ENCODE results near the gene CMIP. TPM values are rescaled to one million over a fixed set of nuclear protein-coding genes. Genes with fewer than 3 reads are reported as not detected.

CMIP gene
- total RNA-seq, 1 experiment from 2014 or later, result 12.7 TPM

DNA sequence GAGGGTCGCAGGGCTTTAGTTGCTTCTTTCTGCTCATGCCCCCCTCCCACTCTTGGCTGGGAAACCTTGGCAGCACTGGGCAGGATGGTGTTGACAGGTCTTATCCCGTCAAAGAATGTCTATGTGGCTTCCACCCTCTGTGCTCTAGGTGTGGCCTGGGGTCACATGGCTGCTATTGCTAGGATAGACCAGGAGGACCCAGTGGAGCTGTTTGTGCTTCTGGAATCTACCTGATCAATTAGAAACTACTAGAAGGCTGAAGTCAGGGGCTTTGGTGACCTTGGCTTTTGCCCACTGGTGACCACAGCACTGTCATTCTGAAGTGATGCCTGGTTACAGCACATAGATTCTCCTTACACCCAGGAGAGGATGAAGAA lies 105.8 kb downstream of the CMIP start:
- peaks cover 37% of the 10 kb centered on the region; the same call in 1 of the 2 replicates for H4K20me1 ChIP-seq (ENCODE audit: insufficient read depth, low read depth, low read length)

DNA sequence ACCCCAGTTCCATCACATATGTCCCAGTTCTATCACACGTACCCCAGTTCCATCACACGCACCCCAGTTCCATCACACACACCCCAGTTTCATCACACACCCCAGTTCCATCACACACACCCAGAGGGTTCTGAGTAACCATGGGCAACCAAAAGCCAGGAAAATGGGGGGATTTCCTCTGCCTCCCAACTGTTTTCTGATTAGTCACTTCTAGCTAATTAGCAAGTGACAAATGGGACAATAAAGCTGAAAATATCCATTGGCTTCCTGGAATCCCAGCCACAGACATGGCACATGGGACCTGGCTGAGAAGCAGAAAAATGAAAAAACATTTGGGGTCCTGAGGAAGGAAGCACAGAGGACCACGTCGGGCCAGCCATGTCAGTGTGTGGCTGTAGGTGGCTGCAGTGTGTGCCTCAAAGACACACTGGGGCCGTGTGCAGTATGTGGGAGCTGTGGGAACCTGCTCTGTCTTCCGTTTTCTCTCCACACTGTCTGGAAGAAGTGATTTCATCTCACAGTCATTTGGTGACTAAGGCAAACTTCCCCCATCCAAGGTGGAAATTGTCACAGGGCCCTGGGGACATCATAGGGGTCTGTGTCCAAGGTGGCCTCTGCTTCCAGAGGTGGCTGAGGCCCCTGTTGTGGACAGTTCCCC lies 106.7 kb downstream of the CMIP start:
- Histone ChIP-seq H3K9me2 (replicated peaks; ENCODE audit: insufficient read depth, low read length) (no peaks in the 10 kb centered on the region), H3K4me3 (ENCODE audit: low read length) (no peak overlapping the region), H2AFZ (ENCODE audit: low read length) (no peak overlapping the region), H3K9me3 (ENCODE audit: low read length) (no peaks in the 10 kb centered on the region), H3K27ac (ENCODE audit: low read length) (no peak overlapping the region), H3K36me3 (ENCODE audit: insufficient read depth, low read length) (no peaks in the 10 kb centered on the region), H3K79me2 (ENCODE audit: low read length) (no peaks in the 10 kb centered on the region), H4K20me1 (ENCODE audit: insufficient read depth, low read depth, low read length) (peaks cover 35% of the 10 kb centered on the region; the same call in 1 of the 2 replicates), H3K9ac (ENCODE audit: low read length) (no peak overlapping the region), H3K4me2 (ENCODE audit: low read depth, low read length, poor library complexity, severe bottlenecking) (no peak overlapping the region), H3K4me1 (ENCODE audit: low read length) (no peaks in the 10 kb centered on the region), H3K27me3 (ENCODE audit: low read length) (no peaks in the 10 kb centered on the region)
- no peak for DNase-seq

More for the DNA sequence above, 105.8 kb downstream of the CMIP start:
- no peaks in the 10 kb centered on the region for H3K4me1 ChIP-seq (ENCODE audit: low read length)
- no peaks in the 10 kb centered on the region for H3K27me3 ChIP-seq (ENCODE audit: low read length)
- H3K9ac ChIP-seq (ENCODE audit: low read length), result no peak overlapping the region
- no peaks in the 10 kb centered on the region for H3K9me3 ChIP-seq (ENCODE audit: low read length)
- H3K36me3 ChIP-seq (ENCODE audit: insufficient read depth, low read length), result no peaks in the 10 kb centered on the region
- H3K9me2 ChIP-seq (replicated peaks; ENCODE audit: insufficient read depth, low read length), result no peaks in the 10 kb centered on the region
- H3K4me3 ChIP-seq (ENCODE audit: low read length), result no peak overlapping the region
- no peaks in the 10 kb centered on the region for H3K79me2 ChIP-seq (ENCODE audit: low read length)
- no peak overlapping the region for H3K4me2 ChIP-seq (ENCODE audit: low read depth, low read length, poor library complexity, severe bottlenecking)
- H3K27ac ChIP-seq (ENCODE audit: low read length), result no peak overlapping the region
- no peak overlapping the region for H2AFZ ChIP-seq (ENCODE audit: low read length)
- no peak for DNase-seq

DNA sequence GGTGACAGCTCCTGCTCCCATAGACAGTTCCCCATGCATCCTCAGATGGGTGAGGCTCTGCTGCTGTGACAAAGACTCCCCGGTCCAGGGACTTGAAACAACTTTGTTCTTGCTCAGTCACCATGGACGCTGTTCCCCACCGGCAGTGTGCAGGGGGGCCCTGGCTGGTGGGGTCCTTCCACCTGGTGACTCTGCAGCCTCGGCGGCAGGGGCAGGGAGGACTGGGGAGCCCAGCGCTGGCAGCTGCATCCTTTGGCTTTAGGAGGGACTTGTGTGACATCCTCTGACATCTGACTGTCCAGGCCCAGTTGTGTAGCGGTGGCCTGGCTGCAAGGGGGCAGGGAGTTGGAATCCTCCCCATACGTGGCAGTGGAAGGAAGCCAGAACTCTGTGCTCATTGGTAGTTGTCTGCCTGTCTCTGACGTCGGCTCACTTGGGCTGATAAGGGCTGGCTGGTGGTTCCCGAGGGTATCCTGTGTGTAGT lies 107.3 kb downstream of the CMIP start:
- Histone ChIP-seq H3K27me3 (ENCODE audit: low read length) (no peaks in the 10 kb centered on the region), H3K27ac (ENCODE audit: low read length) (no peak overlapping the region), H3K9me2 (replicated peaks; ENCODE audit: insufficient read depth, low read length) (no peaks in the 10 kb centered on the region), H4K20me1 (ENCODE audit: insufficient read depth, low read depth, low read length) (peaks cover 37% of the 10 kb centered on the region; the same call in 1 of the 2 replicates), H3K4me2 (ENCODE audit: low read depth, low read length, poor library complexity, severe bottlenecking) (no peak overlapping the region), H3K9me3 (ENCODE audit: low read length) (no peaks in the 10 kb centered on the region), H3K79me2 (ENCODE audit: low read length) (no peaks in the 10 kb centered on the region), H3K4me3 (ENCODE audit: low read length) (no peak overlapping the region), H2AFZ (ENCODE audit: low read length) (no peak overlapping the region), H3K4me1 (ENCODE audit: low read length) (no peaks in the 10 kb centered on the region), H3K9ac (ENCODE audit: low read length) (no peak overlapping the region), H3K36me3 (ENCODE audit: insufficient read depth, low read length) (no peaks in the 10 kb centered on the region)
- no peak for DNase-seq

DNA sequence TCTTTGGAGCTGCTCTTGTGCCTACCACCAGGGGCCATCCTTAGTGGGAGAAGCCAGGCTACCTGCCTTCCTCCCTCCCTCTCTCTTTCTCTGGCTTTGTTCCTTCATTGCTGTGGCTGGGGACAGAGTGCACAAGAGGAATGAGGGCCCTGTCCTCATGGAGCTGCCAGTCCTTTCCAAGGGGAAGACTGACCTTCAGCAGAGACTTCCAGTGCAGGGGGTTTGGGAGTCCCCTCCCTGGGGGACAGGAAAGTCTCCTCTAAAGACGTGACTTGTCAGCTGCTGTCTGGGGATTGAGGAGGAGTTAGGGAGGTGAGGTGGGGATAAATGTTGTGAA lies 108.1 kb downstream of the CMIP start:
- no peak overlapping the region for H3K4me3 ChIP-seq (ENCODE audit: low read length)
- no peak overlapping the region for H3K9ac ChIP-seq (ENCODE audit: low read length)
- H3K9me2 ChIP-seq (replicated peaks; ENCODE audit: insufficient read depth, low read length), result no peaks in the 10 kb centered on the region
- H3K9me3 ChIP-seq (ENCODE audit: low read length), result no peaks in the 10 kb centered on the region
- H3K79me2 ChIP-seq (ENCODE audit: low read length), result no peaks in the 10 kb centered on the region
- no peak overlapping the region for H2AFZ ChIP-seq (ENCODE audit: low read length)
- peaks cover 35% of the 10 kb centered on the region; the same call in 1 of the 2 replicates for H4K20me1 ChIP-seq (ENCODE audit: insufficient read depth, low read depth, low read length)
- no peak overlapping the region for H3K27ac ChIP-seq (ENCODE audit: low read length)
- no peaks in the 10 kb centered on the region for H3K36me3 ChIP-seq (ENCODE audit: insufficient read depth, low read length)
- H3K4me1 ChIP-seq (ENCODE audit: low read length), result no peaks in the 10 kb centered on the region
- H3K4me2 ChIP-seq (ENCODE audit: low read depth, low read length, poor library complexity, severe bottlenecking), result no peak overlapping the region
- no peaks in the 10 kb centered on the region for H3K27me3 ChIP-seq (ENCODE audit: low read length)
- no peak for DNase-seq

DNA sequence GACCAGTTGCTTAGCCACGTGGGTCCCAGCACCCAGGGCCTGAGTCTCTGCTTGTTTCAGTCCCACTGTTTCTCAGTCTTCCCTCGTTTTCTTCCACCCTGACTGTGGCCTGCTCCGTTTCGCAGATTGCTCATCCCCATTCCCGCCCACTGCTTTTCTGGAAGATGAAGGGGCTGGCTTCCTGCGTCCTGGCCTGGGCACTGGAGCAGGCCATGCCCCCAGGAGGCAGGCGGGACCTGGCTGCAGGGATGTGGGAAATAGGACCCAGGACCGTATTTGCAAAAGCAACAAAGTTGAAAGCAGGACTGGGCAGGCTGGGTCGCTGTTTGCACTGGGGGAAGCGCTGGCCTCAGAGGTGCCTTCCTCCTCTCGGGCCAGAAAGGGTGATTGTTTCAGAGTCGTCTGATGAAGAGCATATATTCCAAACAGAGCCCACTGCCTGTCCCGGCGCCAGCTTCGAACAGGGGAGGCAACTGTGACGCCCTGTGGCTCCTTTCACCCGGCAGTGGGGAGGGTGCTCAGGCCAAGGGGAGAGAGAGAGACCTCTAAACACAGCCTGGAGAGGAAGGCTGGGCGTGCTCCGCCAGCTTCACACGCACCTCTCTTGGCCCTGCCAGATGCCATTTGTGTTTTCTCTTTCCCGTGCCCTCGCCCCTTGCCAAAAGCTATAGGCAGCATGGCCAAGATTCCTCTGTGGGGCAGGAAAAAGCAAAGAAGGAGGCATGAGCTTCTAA lies 108.6 kb downstream of the CMIP start:
- Histone ChIP-seq H3K27ac (ENCODE audit: low read length) (no peak overlapping the region), H4K20me1 (ENCODE audit: insufficient read depth, low read depth, low read length) (peaks cover 35% of the 10 kb centered on the region; the same call in 1 of the 2 replicates), H3K9me2 (replicated peaks; ENCODE audit: insufficient read depth, low read length) (no peaks in the 10 kb centered on the region), H3K4me3 (ENCODE audit: low read length) (no peak overlapping the region), H3K4me1 (ENCODE audit: low read length) (no peaks in the 10 kb centered on the region), H3K9me3 (ENCODE audit: low read length) (no peaks in the 10 kb centered on the region), H3K9ac (ENCODE audit: low read length) (no peak overlapping the region), H3K36me3 (ENCODE audit: insufficient read depth, low read length) (no peaks in the 10 kb centered on the region), H2AFZ (ENCODE audit: low read length) (no peak overlapping the region), H3K4me2 (ENCODE audit: low read depth, low read length, poor library complexity, severe bottlenecking) (no peak overlapping the region), H3K79me2 (ENCODE audit: low read length) (no peaks in the 10 kb centered on the region), H3K27me3 (ENCODE audit: low read length) (no peaks in the 10 kb centered on the region)
- DNase-seq, result no peak

DNA sequence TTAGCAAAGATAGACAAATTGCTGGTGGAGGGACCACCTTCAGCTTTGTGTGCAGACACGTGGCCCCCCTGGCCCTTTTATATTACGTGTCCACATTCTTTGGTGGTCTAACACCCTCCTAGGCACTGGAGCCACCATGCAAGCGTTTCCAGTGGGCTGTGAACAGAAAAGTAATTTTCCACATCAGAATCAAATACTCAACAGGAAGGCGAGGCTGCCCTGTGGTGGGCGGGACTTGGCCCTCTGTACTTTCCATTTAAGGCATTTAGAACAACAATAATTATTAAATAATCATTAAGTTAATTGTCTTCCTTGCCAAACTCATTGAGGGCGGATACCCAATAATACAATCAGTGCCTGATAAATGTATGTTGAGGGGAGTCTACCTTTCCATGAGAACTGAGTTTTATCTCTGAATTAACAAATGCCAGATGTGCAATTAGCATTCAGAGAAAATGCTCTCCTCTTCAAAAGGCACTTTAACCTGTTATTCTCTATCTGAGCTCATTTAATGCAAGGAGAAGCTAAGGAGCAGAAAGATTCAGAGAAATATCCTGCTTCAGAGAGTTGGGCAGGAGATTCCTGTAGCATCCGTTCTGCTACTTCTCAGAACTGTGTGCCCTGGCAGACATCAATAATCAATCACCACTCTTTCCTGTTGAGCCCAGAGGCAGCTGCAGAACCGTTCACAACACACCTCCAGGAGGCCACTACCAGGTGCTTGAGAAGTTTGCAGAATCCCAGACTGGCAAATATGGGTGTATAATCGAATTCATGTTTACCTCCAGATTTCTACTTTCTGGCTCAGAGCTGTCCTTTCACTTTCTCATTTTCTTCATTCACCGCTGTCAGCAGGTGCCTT lies 109.4 kb downstream of the CMIP start:
- Histone ChIP-seq H3K27ac (ENCODE audit: low read length) (no peak overlapping the region), H3K79me2 (ENCODE audit: low read length) (no peaks in the 10 kb centered on the region), H4K20me1 (ENCODE audit: insufficient read depth, low read depth, low read length) (peaks cover 38% of the 10 kb centered on the region), H2AFZ (ENCODE audit: low read length) (no peak overlapping the region), H3K27me3 (ENCODE audit: low read length) (no peaks in the 10 kb centered on the region), H3K9me2 (replicated peaks; ENCODE audit: insufficient read depth, low read length) (no peaks in the 10 kb centered on the region), H3K9me3 (ENCODE audit: low read length) (no peaks in the 10 kb centered on the region), H3K4me2 (ENCODE audit: low read depth, low read length, poor library complexity, severe bottlenecking) (no peak overlapping the region), H3K4me1 (ENCODE audit: low read length) (no peaks in the 10 kb centered on the region), H3K4me3 (ENCODE audit: low read length) (no peak overlapping the region), H3K36me3 (ENCODE audit: insufficient read depth, low read length) (no peaks in the 10 kb centered on the region), H3K9ac (ENCODE audit: low read length) (no peak overlapping the region)
- DNase-seq, result no peak

DNA sequence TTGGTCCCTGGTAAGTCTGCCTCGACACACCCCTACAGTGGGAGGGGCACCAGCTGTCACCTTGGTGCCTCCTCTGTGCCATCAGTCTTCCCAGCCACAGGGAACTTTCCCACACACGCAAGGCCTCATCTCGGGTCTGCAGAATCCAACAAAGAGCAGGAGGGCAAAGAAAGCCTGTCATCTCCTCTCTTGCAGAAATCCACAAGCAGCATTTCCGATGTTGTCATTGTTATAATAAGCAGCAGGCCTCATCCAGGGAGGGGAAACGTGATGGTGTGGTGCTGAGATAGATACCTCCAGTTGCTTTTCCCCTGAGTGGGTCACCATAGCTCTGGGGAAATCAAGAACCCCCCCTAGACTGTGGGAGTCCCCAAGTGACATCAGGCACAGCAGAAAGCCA lies 110.4 kb downstream of the CMIP start:
- Histone ChIP-seq H3K4me1 (ENCODE audit: low read length) (no peaks in the 10 kb centered on the region), H3K36me3 (ENCODE audit: insufficient read depth, low read length) (no peaks in the 10 kb centered on the region), H3K4me2 (ENCODE audit: low read depth, low read length, poor library complexity, severe bottlenecking) (no peak overlapping the region), H3K9ac (ENCODE audit: low read length) (no peak overlapping the region), H3K4me3 (ENCODE audit: low read length) (no peak overlapping the region), H4K20me1 (ENCODE audit: insufficient read depth, low read depth, low read length) (peaks cover 42% of the 10 kb centered on the region), H3K79me2 (ENCODE audit: low read length) (no peaks in the 10 kb centered on the region), H3K9me2 (replicated peaks; ENCODE audit: insufficient read depth, low read length) (no peaks in the 10 kb centered on the region), H3K27me3 (ENCODE audit: low read length) (no peaks in the 10 kb centered on the region), H2AFZ (ENCODE audit: low read length) (no peak overlapping the region), H3K9me3 (ENCODE audit: low read length) (no peaks in the 10 kb centered on the region), H3K27ac (ENCODE audit: low read length) (no peak overlapping the region)
- DNase-seq, result no peak

DNA sequence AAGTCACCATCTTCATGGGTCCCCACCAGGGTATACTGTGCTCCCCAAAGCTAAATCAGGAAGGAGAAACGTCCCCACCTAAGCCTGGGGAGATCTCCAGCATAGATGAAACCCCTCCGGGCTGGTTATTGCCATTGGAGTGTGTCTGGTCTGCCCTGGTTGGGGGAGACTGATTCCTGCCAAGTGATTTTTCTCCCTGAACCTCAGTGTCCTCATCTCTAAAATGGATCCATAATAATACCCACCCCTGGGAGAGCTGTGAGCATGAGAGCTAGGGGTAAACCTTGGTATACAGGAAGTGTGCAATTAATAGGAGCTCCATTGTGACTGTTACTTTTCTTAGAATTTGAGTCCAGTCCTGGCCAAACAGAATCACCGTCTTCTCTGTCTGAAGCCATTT lies 111.1 kb downstream of the CMIP start:
- no peaks in the 10 kb centered on the region for H3K9me2 ChIP-seq (replicated peaks; ENCODE audit: insufficient read depth, low read length)
- H3K4me1 ChIP-seq (ENCODE audit: low read length), result no peaks in the 10 kb centered on the region
- no peaks in the 10 kb centered on the region for H3K9me3 ChIP-seq (ENCODE audit: low read length)
- no peak overlapping the region for H2AFZ ChIP-seq (ENCODE audit: low read length)
- no peak overlapping the region for H3K9ac ChIP-seq (ENCODE audit: low read length)
- H3K36me3 ChIP-seq (ENCODE audit: insufficient read depth, low read length), result no peaks in the 10 kb centered on the region
- no peak for DNase-seq
- no peaks in the 10 kb centered on the region for H3K79me2 ChIP-seq (ENCODE audit: low read length)
- H3K4me3 ChIP-seq (ENCODE audit: low read length), result no peak overlapping the region
- no peak overlapping the region for H3K27ac ChIP-seq (ENCODE audit: low read length)
- no peak overlapping the region for H3K4me2 ChIP-seq (ENCODE audit: low read depth, low read length, poor library complexity, severe bottlenecking)
- H4K20me1 ChIP-seq (ENCODE audit: insufficient read depth, low read depth, low read length), result peaks cover 39% of the 10 kb centered on the region
- no peaks in the 10 kb centered on the region for H3K27me3 ChIP-seq (ENCODE audit: low read length)
